ENCODE measurements around the gene RABGAP1L.

RABGAP1L gene

DNA sequence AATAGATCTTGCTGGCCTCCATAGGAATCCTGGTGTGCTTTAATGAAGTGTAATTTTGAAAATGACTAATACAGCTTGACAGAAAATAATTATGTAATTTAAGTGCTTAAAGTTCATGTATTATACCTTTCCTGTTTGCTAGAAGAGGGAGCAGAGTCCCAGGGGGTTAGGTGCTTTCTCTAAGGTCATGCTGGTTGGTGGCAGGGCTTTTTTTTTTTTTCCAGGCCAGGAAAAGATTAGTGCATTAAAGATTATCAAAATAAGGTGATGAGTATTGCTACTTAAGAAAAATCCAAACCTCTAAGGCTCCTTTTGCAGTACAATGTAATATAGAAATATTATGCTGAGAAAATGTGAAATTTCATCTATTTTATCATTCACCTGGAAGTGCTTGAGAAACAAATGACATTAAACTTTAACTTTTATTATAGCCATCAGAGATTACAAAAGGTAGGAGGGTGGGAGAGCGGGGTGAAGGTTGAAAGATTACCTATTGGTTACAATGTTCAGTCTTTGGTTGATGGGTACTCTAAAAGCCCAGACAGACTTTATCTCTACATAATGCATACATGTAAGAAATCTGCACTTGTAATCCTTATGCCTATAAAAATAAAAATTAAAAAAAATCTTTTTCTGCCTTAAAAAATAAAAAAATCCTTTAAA, 110.8 kb downstream of the RABGAP1L start:
- CTCF ChIA-PET, result interaction anchor here (1.4 to 4.1 kb wide), 4 partner anchors 8 to 476 kb away, joined by 3 to 50 read pairs (median 4); no protein-coding TSS in a partner anchor
- DNase-seq (ENCODE audit: low read depth, low spot score), result no peak
- TF ChIP-seq, protein P1, sequence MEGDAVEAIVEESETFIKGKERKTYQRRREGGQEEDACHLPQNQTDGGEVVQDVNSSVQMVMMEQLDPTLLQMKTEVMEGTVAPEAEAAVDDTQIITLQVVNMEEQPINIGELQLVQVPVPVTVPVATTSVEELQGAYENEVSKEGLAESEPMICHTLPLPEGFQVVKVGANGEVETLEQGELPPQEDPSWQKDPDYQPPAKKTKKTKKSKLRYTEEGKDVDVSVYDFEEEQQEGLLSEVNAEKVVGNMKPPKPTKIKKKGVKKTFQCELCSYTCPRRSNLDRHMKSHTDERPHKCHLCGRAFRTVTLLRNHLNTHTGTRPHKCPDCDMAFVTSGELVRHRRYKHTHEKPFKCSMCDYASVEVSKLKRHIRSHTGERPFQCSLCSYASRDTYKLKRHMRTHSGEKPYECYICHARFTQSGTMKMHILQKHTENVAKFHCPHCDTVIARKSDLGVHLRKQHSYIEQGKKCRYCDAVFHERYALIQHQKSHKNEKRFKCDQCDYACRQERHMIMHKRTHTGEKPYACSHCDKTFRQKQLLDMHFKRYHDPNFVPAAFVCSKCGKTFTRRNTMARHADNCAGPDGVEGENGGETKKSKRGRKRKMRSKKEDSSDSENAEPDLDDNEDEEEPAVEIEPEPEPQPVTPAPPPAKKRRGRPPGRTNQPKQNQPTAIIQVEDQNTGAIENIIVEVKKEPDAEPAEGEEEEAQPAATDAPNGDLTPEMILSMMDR (IDR thresholded peaks at IDR 0.05; ENCODE audit: insufficient read depth, low read length, missing control alignments), result no peak
- POLR2A ChIA-PET, result no interaction called here
- H3K4me3 ChIP-seq (ENCODE audit: low read depth, low read length), result no peak overlapping the region

DNA sequence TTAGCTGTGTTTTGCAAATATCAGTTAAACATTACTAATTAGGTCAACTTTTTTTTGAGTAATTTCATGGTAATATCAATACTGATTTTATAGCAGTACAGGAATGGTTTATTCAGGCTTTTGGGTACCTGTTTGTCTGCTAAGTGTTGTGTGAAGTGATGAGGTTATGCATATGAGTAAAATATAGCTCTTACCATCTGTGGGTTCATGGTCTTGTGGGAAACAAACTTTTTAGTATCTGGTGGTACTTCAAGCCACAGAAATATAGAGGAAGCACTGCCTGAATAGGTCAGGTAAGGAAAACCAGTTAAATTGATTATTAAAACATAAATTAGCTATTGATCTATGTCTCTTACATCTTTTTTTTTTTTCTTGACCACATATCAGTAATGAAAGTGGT, 113.9 kb downstream of the RABGAP1L start:
- POLR2A ChIA-PET, result no interaction called here
- H3K4me3 ChIP-seq (ENCODE audit: low read depth, low read length), result no peak overlapping the region
- DNase-seq (ENCODE audit: low read depth, low spot score), result no peak
- TF ChIP-seq, protein P1 (IDR thresholded peaks at IDR 0.05; ENCODE audit: insufficient read depth, low read length, missing control alignments), result no peak
- CTCF ChIA-PET, result interaction anchor here (4.1 kb wide), 1 partner anchor 11 kb away, joined by 50 read pairs; no protein-coding TSS in a partner anchor

DNA sequence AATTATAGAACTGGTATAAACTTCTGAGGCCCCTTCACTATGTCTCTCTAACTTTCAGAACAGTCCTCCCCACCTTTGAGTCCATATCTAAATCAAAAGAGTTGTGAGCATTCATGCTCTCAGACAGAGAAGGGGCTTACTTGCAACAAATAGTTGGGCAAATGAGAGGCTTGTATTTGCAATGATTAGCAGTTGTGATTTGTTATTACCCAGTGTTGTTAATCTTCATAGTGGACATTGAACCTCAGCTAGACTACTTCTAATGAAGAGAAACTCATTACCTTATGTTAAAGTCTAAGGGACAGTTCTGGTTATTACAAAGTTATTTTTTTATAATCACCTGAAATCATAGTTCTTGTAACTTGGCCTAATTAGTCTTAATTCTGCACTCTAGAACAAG, 114.5 kb downstream of the RABGAP1L start:
- TF ChIP-seq, protein P1 (IDR thresholded peaks at IDR 0.05; ENCODE audit: insufficient read depth, low read length, missing control alignments), result no peak
- H3K4me3 ChIP-seq (ENCODE audit: low read depth, low read length), result no peak overlapping the region
- POLR2A ChIA-PET, result no interaction called here
- CTCF ChIA-PET, result interaction anchor here (4.1 kb wide), 1 partner anchor 11 kb away, joined by 50 read pairs; no protein-coding TSS in a partner anchor
- no peak for DNase-seq (ENCODE audit: low read depth, low spot score)

DNA sequence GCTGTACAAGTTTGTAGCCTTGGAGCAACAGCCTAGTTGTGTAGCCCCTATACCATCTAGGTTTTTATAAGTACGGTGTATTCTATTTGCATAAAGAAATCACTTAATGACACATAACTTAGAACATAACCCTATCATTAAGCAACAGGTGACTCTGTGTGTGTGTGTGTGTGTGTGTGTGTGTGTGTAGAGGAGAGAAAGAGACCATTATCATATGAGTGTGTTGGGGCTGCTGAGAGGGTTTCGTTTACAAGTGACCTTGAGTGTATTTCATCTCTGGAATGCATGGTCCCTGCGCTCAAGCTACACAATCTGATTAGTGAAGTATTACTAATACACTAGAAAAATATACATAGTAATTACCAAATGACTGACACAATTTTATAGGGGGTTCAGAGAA, 115.1 kb downstream of the RABGAP1L start:
- no peak overlapping the region for H3K4me3 ChIP-seq (ENCODE audit: low read depth, low read length)
- no peak for DNase-seq (ENCODE audit: low read depth, low spot score)
- ChIA-PET CTCF (interaction anchor here (1.7 to 4.1 kb wide), 3 partner anchors 11 to 12 kb away, joined by 6 to 50 read pairs (median 10); no protein-coding TSS in a partner anchor), POLR2A (no interaction called here)
- TF ChIP-seq, protein P1 (IDR thresholded peaks at IDR 0.05; ENCODE audit: insufficient read depth, low read length, missing control alignments), result no peak

DNA sequence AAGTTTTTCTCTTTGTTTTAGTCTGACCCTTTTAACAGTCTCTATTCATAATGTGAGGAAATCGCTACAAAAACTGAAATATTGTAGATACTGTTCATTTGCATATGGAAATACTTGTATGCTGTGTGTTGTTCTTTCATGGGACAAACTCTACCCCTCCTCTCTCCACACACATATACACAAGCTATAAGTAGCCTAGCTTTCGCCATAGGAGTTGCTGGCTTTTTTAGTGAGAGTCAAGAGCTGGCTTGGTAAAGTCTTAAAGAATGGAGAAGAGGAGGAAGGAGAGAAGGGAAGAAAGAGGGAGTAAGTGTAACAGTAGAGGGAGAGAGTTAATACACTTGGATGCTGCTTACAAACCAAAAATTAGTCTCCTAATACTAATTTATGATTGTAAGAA, 115.6 kb downstream of the RABGAP1L start:
- no peak overlapping the region for H3K4me3 ChIP-seq (ENCODE audit: low read depth, low read length)
- ChIA-PET POLR2A (no interaction called here), CTCF (interaction anchor here (1.1 to 2.1 kb wide), 4 partner anchors 11 to 468 kb away, joined by 3 to 10 read pairs (median 4); no protein-coding TSS in a partner anchor)
- TF ChIP-seq, protein P1 (IDR thresholded peaks at IDR 0.05; ENCODE audit: insufficient read depth, low read length, missing control alignments), result no peak
- DNase-seq (ENCODE audit: low read depth, low spot score), result no peak

DNA sequence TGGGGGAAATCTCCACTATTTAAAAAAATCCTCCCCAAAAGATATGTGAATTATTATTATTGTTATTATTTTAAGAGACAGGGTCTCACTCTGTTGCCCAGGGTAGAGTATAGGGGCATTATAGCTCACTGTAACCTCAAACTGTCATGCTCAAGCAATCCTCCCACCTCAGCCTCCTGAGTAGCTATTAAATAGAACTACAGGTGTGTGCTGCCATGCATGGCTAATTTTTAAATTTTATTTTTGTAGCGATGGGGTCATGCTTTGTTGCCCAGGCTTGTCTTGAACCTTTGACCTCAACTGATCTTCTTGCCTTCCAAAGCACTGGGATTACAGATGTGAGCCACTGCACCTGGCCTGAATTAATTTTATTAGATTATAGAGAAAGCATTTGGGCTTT, 116.8 kb downstream of the RABGAP1L start:
- ChIA-PET CTCF (interaction anchor here (1.1 to 2.1 kb wide), 4 partner anchors 13 to 467 kb away, joined by 3 to 10 read pairs (median 4); no protein-coding TSS in a partner anchor), POLR2A (no interaction called here)
- H3K4me3 ChIP-seq (ENCODE audit: low read depth, low read length), result no peak overlapping the region
- TF ChIP-seq, protein P1 (IDR thresholded peaks at IDR 0.05; ENCODE audit: insufficient read depth, low read length, missing control alignments), result no peak
- no peak for DNase-seq (ENCODE audit: low read depth, low spot score)
